ENCODE measurements around the gene SLC22A5. TPM values are rescaled to one million over a fixed set of nuclear protein-coding genes. Genes with fewer than 3 reads are reported as not detected.

The SLC22A5 gene
- total and polyA plus RNA-seq, 2 of the 8 experiments (the other 6 are each of a cell fraction or from before 2014, with no cell fraction given), result 4.0 to 9.0 TPM

DNA sequence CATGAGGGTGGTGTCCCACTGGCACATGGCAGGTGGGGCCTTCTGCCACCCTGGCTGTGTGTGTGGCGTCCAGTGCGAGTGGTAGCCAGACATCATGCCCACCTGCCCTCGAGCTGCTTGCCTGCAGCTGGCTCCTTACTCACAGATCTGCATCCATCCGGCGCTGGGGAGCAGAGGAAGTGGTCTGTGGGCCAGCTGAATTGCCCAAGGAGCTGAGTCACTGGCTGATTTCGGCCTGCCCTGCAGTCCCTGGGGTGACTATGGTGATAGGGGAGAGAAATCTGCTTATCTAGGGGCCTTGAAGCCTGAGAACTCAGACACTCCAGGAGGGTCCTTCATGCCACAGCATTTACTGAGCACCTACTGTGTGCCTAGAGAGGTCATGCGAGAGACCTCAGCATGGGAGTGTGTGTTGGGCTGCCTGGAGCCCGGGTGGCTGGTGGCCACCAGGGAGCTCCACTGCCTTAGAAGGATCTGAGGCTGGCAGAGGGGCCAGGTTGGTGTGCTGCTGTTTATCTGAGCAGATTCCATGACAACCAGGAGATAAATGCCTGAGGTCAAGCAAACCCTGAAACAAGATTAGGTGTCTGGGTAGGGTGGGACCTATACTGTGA is 57.1 kb downstream of the SLC22A5 start (continued):
- no peak for TF ChIP-seq EZH2 (IDR thresholded peaks at IDR 0.05; ENCODE audit: low read depth, low read length, severe bottlenecking)
- no peak for TF ChIP-seq CHD2 (IDR thresholded peaks at IDR 0.05; ENCODE audit: low read length)
- no peak for TF ChIP-seq SP2 (IDR thresholded peaks at IDR 0.05; ENCODE audit: low read length)
- no peak for TF ChIP-seq YY1 (IDR thresholded peaks at IDR 0.05; ENCODE audit: low read depth, low read length)
- TF ChIP-seq USF2 (IDR thresholded peaks at IDR 0.05; ENCODE audit: low read length), result 0 out of 2 replicates have a peak, but pooled peaks have one; percentile 10
- no peak for TF ChIP-seq SIRT6 (IDR thresholded peaks at IDR 0.05; ENCODE audit: low read length)
- TF ChIP-seq SP1 (IDR thresholded peaks at IDR 0.05; ENCODE audit: low read depth, low read length), result no peak
- no peak for TF ChIP-seq HDAC6 (IDR thresholded peaks at IDR 0.05; ENCODE audit: low read depth, low read length)
- TF ChIP-seq CTCF (IDR thresholded peaks at IDR 0.05; ENCODE audit: control extremely low read depth in 1 of 3, insufficient read depth in 1 of 3, low read depth in 1 of 3, low read length in 3 of 3), result peak; percentile 51 to 66 (median 63)
- TF ChIP-seq TBP (IDR thresholded peaks at IDR 0.05; ENCODE audit: low read depth, low read length), result no peak
- no peak for TF ChIP-seq POU5F1 (IDR thresholded peaks at IDR 0.05; ENCODE audit: low read depth, low read length)
- no peak for TF ChIP-seq BRCA1 (IDR thresholded peaks at IDR 0.05; ENCODE audit: low read depth, low read length)
- no peak for TF ChIP-seq BCL11A (IDR thresholded peaks at IDR 0.05; ENCODE audit: low read depth in 2 of 2, low read length in 2 of 2)
- TF ChIP-seq JUN (IDR thresholded peaks at IDR 0.05; ENCODE audit: low read depth, low read length), result no peak
- TF ChIP-seq SRF (IDR thresholded peaks at IDR 0.05; ENCODE audit: low read depth, low read length), result peak; percentile 40; the same call in 1 of the 2 replicates
- TF ChIP-seq KDM1A (IDR thresholded peaks at IDR 0.05; ENCODE audit: borderline replicate concordance, low read length), result no peak
- no peak for TF ChIP-seq EGR1 (IDR thresholded peaks at IDR 0.05; ENCODE audit: borderline replicate concordance, low read depth, low read length)
- TF ChIP-seq KDM5A (IDR thresholded peaks at IDR 0.05; ENCODE audit: low read length), result no peak
- no peak for TF ChIP-seq CTBP2 (IDR thresholded peaks at IDR 0.05; ENCODE audit: borderline replicate concordance, insufficient read depth, insufficient read length, low read length)
- no peak for TF ChIP-seq CBX8 (IDR thresholded peaks at IDR 0.05; ENCODE audit: borderline replicate concordance, low read depth, low read length)

Measured in H1 (cell line).